Astrocyte (in vitro differentiated cells and primary cell): ENCODE measurements around the gene STIM1. TPM values are rescaled to one million over a fixed set of nuclear protein-coding genes. Genes with fewer than 3 reads are reported as not detected.

Experiments used
- DNase-seq: peaks from one replicate; pipeline ENCODE4 v3.0.0-alpha.2; 2010; ENCODE audit warnings: low read depth
- FAIRE-seq: peaks from 2 replicates; lab custom pipeline; 2011; peaks lifted over from hg19 to GRCh38; lab: Jason Lieb, UNC
- H2AFZ ChIP-seq: 2 replicates; pipeline ENCODE4 v1.6.0; 2012; ENCODE audit warnings: low read depth, low read length, inconsistent platforms
- H3K27ac ChIP-seq: 2 replicates; pipeline ENCODE4 v1.5.1; 2011; ENCODE audit warnings: low read depth, low read length, inconsistent platforms
- H3K27me3 ChIP-seq: 2 replicates; pipeline ENCODE4 v1.6.0; 2011; ENCODE audit warnings: low read length, inconsistent platforms; ENCODE audit not compliant: insufficient read depth
- H3K36me3 ChIP-seq: 2 replicates; pipeline ENCODE4 v1.5.1; 2011; ENCODE audit warnings: low read length, inconsistent platforms; ENCODE audit not compliant: insufficient read depth
- H3K4me1 ChIP-seq: 2 replicates; pipeline ENCODE4 v1.5.1; 2011; ENCODE audit warnings: low read length, inconsistent platforms; ENCODE audit not compliant: insufficient read depth
- H3K4me2 ChIP-seq: 2 replicates; pipeline ENCODE4 v1.6.0; 2012; ENCODE audit warnings: low read length, inconsistent platforms
- H3K4me3 ChIP-seq: 2 replicates; pipeline ENCODE4 v1.5.1; 2011; ENCODE audit warnings: low read depth, mild to moderate bottlenecking, low read length, inconsistent platforms; ENCODE audit not compliant: insufficient read depth
- H3K79me2 ChIP-seq: 2 replicates; pipeline ENCODE4 v1.6.0; 2012; ENCODE audit warnings: mild to moderate bottlenecking, low read length, inconsistent platforms; ENCODE audit not compliant: insufficient read depth
- H3K9ac ChIP-seq: 2 replicates; pipeline ENCODE4 v1.6.0; 2012; ENCODE audit warnings: mild to moderate bottlenecking, low read length, inconsistent platforms
- H3K9me3 ChIP-seq: 2 replicates; pipeline ENCODE4 v1.5.1; 2012; ENCODE audit warnings: low read depth, mild to moderate bottlenecking, low read length, inconsistent platforms; ENCODE audit not compliant: insufficient read depth
- H4K20me1 ChIP-seq: 2 replicates; pipeline ENCODE4 v1.6.0; 2012; ENCODE audit warnings: low read length, inconsistent platforms; ENCODE audit not compliant: insufficient read depth
- H3K27ac Mint-ChIP-seq: one replicate; pipeline ENCODE4 v1.8.0; 2021; ENCODE audit warnings: mild to moderate bottlenecking, mixed read lengths; ENCODE audit not compliant: unreplicated experiment
- H3K27me3 Mint-ChIP-seq: one replicate; pipeline ENCODE4 v1.8.0; 2021; ENCODE audit warnings: low read depth, mixed read lengths; ENCODE audit not compliant: unreplicated experiment
- H3K36me3 Mint-ChIP-seq: one replicate; pipeline ENCODE4 v1.8.0; 2021; ENCODE audit warnings: low read depth, mixed read lengths; ENCODE audit not compliant: unreplicated experiment
- H3K4me1 Mint-ChIP-seq: one replicate; pipeline ENCODE4 v1.8.0; 2021; ENCODE audit warnings: low read depth, mixed read lengths; ENCODE audit not compliant: unreplicated experiment
- H3K4me3 Mint-ChIP-seq: one replicate; pipeline ENCODE4 v1.8.0; 2021; ENCODE audit warnings: mild to moderate bottlenecking, moderate library complexity, mixed read lengths; ENCODE audit not compliant: unreplicated experiment
- H3K9me3 Mint-ChIP-seq: one replicate; pipeline ENCODE4 v1.8.0; 2021; ENCODE audit warnings: mild to moderate bottlenecking, mixed read lengths; ENCODE audit not compliant: unreplicated experiment
- CTCF ChIP-seq: IDR thresholded peaks from 2 replicates; pipeline ENCODE4 v1.5.1; 2011; ENCODE audit warnings: low read depth, mild to moderate bottlenecking, inconsistent platforms, low read length, moderate library complexity; ENCODE audit not compliant: insufficient read depth
- EZH2 ChIP-seq: IDR thresholded peaks from 2 replicates; pipeline ENCODE4 v1.6.1; 2012; ENCODE audit warnings: mild to moderate bottlenecking, low read length, inconsistent platforms; ENCODE audit not compliant: insufficient read depth
- total RNA-seq: library from RNA; stranded (reverse); gene quantifications from 2 replicates; pipeline ENCODE4 v1.2.1, GENCODE V29; 2021

The STIM1 gene
- total RNA-seq, 1 donor from 2014 or later, result 42.9 TPM

- Mint-ChIP-seq H3K27ac (no peak overlapping the region), H3K9me3 (no peaks in the 10 kb centered on the region), H3K4me1 (no peaks in the 10 kb centered on the region), H3K4me3 (no peak overlapping the region), H3K36me3 (peaks cover 6% of the 10 kb centered on the region), H3K27me3 (no peaks in the 10 kb centered on the region)
- no peak for DNase-seq
- H3K4me2 ChIP-seq, result no peak overlapping the region
- TF ChIP-seq EZH2, result no peak
- TF ChIP-seq CTCF, result no peak
- no peak overlapping the region for H3K4me3 ChIP-seq
- H3K36me3 ChIP-seq, result no peaks in the 10 kb centered on the region
- no peak overlapping the region for H3K9ac ChIP-seq
- H3K27ac ChIP-seq, result no peak overlapping the region
- no peak overlapping the region for H2AFZ ChIP-seq
- H3K27me3 ChIP-seq, result no peaks in the 10 kb centered on the region
- H3K9me3 ChIP-seq, result no peaks in the 10 kb centered on the region
- no peaks in the 10 kb centered on the region for H3K4me1 ChIP-seq
- H3K79me2 ChIP-seq, result no peaks in the 10 kb centered on the region
- no peaks in the 10 kb centered on the region for H4K20me1 ChIP-seq
- no peak for FAIRE-seq
Observed at GRCh38 chr11:3977078-3977477, 121.6 kb downstream of the STIM1 start.

GRCh38 chr11:3981084-3981633 lies 125.7 kb downstream of the STIM1 start:
- Mint-ChIP-seq H3K9me3 (no peaks in the 10 kb centered on the region), H3K36me3 (peaks cover 2% of the 10 kb centered on the region), H3K27me3 (no peaks in the 10 kb centered on the region), H3K4me1 (peaks cover 8% of the 10 kb centered on the region), H3K4me3 (no peak overlapping the region), H3K27ac (no peak overlapping the region)
- H4K20me1 ChIP-seq, result peaks cover under 1% of the 10 kb centered on the region
- no peak for FAIRE-seq
- no peaks in the 10 kb centered on the region for H3K4me1 ChIP-seq
- no peak overlapping the region for H3K4me3 ChIP-seq
- TF ChIP-seq CTCF, result no peak
- TF ChIP-seq EZH2, result no peak
- no peaks in the 10 kb centered on the region for H3K79me2 ChIP-seq
- H3K27ac ChIP-seq, result no peak overlapping the region
- no peaks in the 10 kb centered on the region for H3K36me3 ChIP-seq
- no peak overlapping the region for H3K4me2 ChIP-seq
- no peak overlapping the region for H2AFZ ChIP-seq
- no peaks in the 10 kb centered on the region for H3K9me3 ChIP-seq
- no peak for DNase-seq
- no peak overlapping the region for H3K9ac ChIP-seq
- H3K27me3 ChIP-seq, result no peaks in the 10 kb centered on the region

GRCh38 chr11:3982431-3982830 lies 127.0 kb downstream of the STIM1 start:
- FAIRE-seq, result no peak
- no peak for TF ChIP-seq EZH2
- TF ChIP-seq CTCF, result no peak

More at GRCh38 chr11:3982431-3982830, 127.0 kb downstream of the STIM1 start:
- no peaks in the 10 kb centered on the region for H3K36me3 ChIP-seq
- Mint-ChIP-seq H3K9me3 (no peaks in the 10 kb centered on the region), H3K27ac (no peak overlapping the region), H3K27me3 (no peaks in the 10 kb centered on the region), H3K4me3 (no peak overlapping the region), H3K36me3 (peaks cover 2% of the 10 kb centered on the region), H3K4me1 (peaks cover 8% of the 10 kb centered on the region)
- H3K4me1 ChIP-seq, result no peaks in the 10 kb centered on the region
- H3K27me3 ChIP-seq, result no peaks in the 10 kb centered on the region
- H3K9ac ChIP-seq, result no peak overlapping the region
- H3K4me2 ChIP-seq, result no peak overlapping the region
- H4K20me1 ChIP-seq, result peaks cover 3% of the 10 kb centered on the region
- H2AFZ ChIP-seq, result no peak overlapping the region
- peak; percentile 33 for DNase-seq
- no peaks in the 10 kb centered on the region for H3K79me2 ChIP-seq
- H3K9me3 ChIP-seq, result no peaks in the 10 kb centered on the region
- H3K27ac ChIP-seq, result no peak overlapping the region
- no peak overlapping the region for H3K4me3 ChIP-seq
